HG02970 (cell line): ENCODE measurements around the gene ERH.
A peak's percentile ranks its signal among the peaks of the same experiment; 100 is the strongest.
"Not testable (repeated sequence)": the region's sequence is repeated elsewhere in the genome, so short reads cannot be mapped to it uniquely, and the experiment has no call there.

Experiments used
- ATAC-seq: cut with Tn5 transposase; IDR thresholded peaks from one replicate; pipeline ENCODE4 v1.9.1; 2021; ENCODE audit warnings: mild to moderate bottlenecking, moderate library complexity, moderate number of reproducible peaks; ENCODE audit not compliant: unreplicated experiment, low FRiP score

Gene ERH

GRCh38 chr14:69399750-69400149, 1.7 kb upstream of the ERH start:
- no peak for ATAC-seq

GRCh38 chr14:69398818-69399210, 715 bp upstream of the ERH start:
- ATAC-seq: peak; percentile 20

- no peak for ATAC-seq
These were observed 2.2 kb downstream of the ERH start for GRCh38 chr14:69395929-69396328.

- ATAC-seq: no peak
These were observed 5.6 kb downstream of the ERH start for GRCh38 chr14:69392481-69392880.

GRCh38 chr14:69391400-69391799, 6.7 kb downstream of the ERH start:
- not testable (repeated sequence) for ATAC-seq

GRCh38 chr14:69387311-69387710, 10.8 kb downstream of the ERH start:
- no peak for ATAC-seq

GRCh38 chr14:69378274-69378673, 19.8 kb downstream of the ERH start:
- no peak for ATAC-seq

- ATAC-seq: no peak
These were observed 21.7 kb downstream of the ERH start for GRCh38 chr14:69376439-69376838.

GRCh38 chr14:69375722-69376121, 22.4 kb downstream of the ERH start:
- no peak for ATAC-seq

- no peak for ATAC-seq
These were observed 22.9 kb downstream of the ERH start for GRCh38 chr14:69375182-69375581.

- no peak for ATAC-seq
These were observed 23.9 kb downstream of the ERH start for GRCh38 chr14:69374235-69374634.

GRCh38 chr14:69373104-69373503, 25.0 kb downstream of the ERH start:
- no peak for ATAC-seq

- ATAC-seq: no peak
These were observed 26.0 kb downstream of the ERH start for GRCh38 chr14:69372146-69372545.

GRCh38 chr14:69370061-69370460, 28.0 kb downstream of the ERH start:
- no peak for ATAC-seq

- no peak for ATAC-seq
These were observed 29.7 kb downstream of the ERH start for GRCh38 chr14:69368381-69368780.

GRCh38 chr14:69366761-69367160, 31.3 kb downstream of the ERH start:
- ATAC-seq: no peak

GRCh38 chr14:69366069-69366468, 32.0 kb downstream of the ERH start:
- no peak for ATAC-seq

GRCh38 chr14:69364378-69364777, 33.7 kb downstream of the ERH start:
- ATAC-seq: no peak

GRCh38 chr14:69363964-69364363, 34.1 kb downstream of the ERH start:
- no peak for ATAC-seq

- ATAC-seq: no peak
These were observed 35.0 kb downstream of the ERH start for GRCh38 chr14:69363055-69363454.

GRCh38 chr14:69360438-69361108, 37.5 kb downstream of the ERH start:
- no peak for ATAC-seq

GRCh38 chr14:69358966-69359365, 39.1 kb downstream of the ERH start:
- no peak for ATAC-seq
